GM19043 (cell line): ENCODE measurements around the gene PLD2.

Source experiments
- ATAC-seq: cut with Tn5 transposase; IDR thresholded peaks from one replicate; pipeline ENCODE4 v1.9.1; 2021; ENCODE audit warnings: low read depth; ENCODE audit not compliant: unreplicated experiment

PLD2 gene

DNA sequence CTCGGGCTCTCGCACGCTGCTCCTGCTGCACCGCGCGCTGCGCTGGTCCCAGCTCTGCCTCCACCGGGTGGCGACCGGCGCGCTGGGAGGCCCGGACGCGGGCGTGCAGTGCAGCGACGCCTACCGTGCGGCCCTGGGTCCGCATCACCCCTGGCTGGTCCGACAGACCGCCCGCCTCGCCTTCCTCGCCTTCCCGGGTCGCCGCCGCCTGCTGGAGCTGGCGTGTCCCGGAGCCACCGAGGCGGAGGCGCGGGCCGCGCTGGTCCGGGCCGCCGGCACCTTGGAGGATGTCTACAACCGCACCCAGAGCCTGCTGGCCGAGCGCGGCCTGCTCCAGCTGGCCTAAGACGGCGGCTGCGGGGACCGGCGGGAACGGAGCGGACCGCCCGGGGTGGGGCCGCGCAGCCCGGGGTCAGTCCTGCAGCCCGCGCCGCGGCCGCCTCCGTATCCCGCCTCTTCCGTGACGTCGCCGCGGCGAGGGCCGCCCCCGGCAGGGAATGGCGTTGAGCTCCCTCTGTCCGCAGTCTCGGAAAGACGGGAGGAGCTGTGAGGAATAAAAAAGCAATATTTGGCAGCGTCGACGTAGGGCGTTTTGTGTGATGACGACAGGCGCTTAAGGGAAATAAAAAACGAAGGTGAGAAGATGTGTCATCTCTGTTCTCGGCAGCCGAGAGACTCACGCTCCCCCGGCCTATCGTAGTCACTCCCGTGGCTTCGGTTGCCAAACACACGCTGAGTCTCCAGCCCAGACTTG lies 16.8 kb upstream of the PLD2 start:
- peak; percentile 85 for ATAC-seq

DNA sequence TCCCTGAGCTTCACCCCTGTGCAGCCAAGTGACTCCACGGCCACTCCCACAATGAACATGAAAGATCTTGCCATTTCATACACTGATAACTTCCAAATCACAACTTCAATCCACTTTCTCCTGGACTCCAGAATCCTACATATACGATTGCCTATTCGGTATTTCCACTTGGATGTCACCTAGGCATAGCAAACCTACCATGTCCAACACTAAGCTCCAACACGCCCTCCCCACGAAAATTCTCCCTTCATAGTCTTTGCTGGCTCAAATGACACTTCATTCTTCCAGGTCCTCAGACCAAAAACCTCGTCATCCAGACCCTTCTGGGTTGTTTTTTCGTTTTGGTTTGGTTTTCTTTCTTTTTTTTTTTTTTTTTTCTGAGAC lies 16.3 kb upstream of the PLD2 start:
- ATAC-seq = no peak

DNA sequence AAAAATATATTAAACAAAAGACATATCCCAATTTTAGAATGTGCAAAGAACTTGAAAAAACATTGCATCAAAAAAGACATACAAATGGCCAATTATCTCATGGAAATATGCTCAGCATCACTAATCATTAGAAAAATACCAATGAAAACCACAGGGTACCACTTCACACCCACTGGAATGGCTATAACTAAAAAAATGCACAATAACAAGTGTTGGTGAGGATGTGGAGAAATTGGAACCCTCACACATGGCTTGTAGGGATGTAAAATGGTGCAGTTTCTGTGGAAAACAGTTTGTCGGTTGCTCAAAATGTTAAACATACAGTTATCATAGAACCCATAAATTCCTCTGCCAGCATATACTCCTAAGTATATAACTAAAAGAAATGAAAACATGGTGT lies 11.8 kb upstream of the PLD2 start:
- no peak for ATAC-seq

DNA sequence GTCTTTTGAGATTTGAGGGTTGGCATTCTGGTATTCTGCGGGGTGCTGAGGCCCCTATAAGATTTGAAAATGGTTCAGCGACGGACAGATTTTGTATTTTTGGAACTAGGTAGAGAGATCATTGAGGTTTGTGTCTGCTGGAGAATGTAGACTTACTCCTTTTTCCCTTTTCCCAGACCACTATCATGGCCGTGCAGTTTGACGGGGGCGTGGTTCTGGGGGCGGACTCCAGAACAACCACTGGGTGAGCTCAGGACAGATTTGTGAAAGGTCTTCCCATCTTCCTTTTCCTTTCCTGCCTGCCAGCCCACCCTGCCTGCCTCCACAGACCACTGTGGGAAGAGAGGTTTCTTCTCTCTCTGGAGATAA lies 10.4 kb upstream of the PLD2 start:
- ATAC-seq = no peak

DNA sequence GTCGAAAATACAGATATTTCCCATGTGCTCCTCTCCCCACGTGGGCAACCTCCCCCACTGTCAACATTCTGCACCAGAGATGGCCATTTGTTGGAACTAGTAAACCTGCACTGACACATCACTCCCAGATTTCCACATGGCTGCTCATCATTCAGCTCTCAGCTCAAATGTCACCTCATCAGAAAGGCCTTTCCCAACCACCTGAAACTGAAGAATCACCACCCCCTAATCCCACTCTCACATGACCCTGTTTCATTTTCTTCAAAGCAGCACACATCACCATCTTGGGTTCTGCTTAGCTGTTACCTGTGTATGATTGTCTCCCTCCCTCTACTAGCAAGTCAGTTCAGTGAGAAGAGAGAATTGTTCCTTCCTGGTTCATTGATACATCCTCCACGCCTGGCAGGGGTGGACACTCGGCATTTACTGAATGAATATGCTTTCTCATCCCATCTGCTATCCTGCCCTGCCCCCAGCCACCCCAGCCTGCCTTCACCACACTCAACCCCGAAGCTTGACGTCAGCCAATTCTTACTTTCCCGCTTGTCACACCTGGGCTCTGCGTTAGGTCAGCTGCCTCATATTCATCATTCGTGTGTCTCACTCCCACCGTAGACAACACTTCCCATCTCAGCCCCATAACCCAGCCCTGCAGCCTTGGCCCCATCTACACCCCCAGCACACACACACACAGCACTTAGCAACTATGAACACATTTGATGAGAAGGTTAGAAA lies 6.3 kb upstream of the PLD2 start:
- no peak for ATAC-seq

DNA sequence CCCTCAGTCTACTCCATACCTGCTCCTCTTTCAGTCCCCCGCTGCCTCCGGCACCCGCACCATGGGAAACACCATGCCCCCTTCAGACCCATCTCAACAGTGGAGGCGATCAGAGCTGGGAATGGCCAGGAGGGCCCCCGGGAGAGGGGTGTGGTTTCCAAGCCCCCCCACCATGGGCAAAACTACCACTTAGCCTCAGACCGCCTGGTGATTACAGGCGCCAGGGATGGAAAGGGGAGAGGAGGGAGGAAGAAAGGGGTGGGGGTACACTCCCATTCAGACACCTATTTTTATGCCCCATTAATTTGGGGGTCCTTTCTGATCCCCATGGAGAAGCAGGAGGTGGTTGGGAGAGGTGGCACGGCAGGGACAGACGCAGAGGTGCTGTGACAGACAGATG lies 4.7 kb upstream of the PLD2 start, which contains the start of gene C17orf114:
C17orf114 (minus strand) TSS at position 101 of the 400 bp plus-strand sequence.
- ATAC-seq = no peak

DNA sequence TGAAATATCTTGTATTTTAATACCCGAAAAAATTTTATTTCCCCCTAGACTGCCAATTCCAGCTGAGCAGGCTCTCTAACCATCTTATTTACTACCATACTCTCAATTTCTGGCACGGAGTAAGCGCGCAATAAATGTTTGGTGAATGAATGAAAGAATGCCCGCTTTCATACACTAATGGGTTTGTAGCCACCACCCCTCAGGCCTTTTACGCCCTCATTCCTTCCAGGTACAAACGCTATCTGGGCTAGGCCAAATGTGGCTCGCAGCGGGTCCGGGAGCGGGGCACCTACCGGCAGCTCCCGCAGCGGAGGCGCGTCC lies 536 bp upstream of the PLD2 start:
- ATAC-seq = no peak

DNA sequence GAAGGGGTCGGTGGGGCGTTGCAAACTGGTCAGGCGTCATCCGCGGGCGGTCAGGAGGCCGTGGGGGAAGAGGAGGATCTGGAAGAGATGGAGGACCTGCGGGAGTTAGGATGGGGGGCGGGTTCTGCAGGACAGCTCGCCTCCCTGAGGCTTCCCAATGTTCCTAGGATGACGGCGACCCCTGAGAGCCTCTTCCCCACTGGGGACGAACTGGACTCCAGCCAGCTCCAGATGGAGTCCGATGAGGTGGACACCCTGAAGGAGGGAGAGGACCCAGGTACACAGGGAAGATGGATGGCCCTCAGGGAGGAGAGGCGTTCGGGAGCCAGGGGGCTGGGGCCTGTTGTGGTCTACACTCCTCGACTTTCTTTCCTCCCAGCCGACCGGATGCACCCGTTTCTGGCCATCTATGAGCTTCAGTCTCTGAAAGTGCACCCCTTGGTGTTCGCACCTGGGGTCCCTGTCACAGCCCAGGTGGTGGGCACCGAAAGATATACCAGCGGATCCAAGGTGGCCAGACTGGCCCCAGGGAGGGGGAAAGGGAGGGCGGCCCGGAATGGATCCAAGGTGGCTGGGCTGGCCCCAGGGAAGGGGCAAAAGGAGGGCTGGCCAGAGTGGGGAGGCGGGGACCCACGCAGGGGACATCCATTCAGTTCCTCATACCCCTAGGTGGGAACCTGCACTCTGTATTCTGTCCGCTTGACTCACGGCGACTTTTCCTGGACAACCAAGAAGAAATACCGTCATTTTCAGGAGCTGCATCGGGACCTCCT lies 839 bp downstream of the PLD2 start:
- ATAC-seq = no peak

DNA sequence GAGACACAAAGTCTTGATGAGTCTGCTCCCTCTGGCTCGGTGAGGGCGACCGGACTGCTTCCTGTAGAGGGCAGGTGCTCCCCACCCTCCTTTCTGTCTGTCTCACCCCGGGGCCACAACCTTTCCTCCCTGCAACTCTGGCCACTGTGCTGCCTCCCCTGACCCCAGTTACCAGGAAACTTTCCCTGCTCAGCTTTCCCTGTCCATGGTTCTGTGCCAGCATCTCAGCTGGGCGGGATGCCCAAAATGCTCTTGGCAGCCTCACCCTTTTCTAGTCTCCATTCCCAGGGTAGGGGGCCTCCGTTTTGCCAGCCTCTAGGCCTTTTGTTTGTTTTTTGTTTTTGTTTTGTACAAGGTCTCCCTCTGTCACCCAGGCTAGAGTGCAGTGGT lies 1.4 kb downstream of the PLD2 start:
- ATAC-seq = no peak

DNA sequence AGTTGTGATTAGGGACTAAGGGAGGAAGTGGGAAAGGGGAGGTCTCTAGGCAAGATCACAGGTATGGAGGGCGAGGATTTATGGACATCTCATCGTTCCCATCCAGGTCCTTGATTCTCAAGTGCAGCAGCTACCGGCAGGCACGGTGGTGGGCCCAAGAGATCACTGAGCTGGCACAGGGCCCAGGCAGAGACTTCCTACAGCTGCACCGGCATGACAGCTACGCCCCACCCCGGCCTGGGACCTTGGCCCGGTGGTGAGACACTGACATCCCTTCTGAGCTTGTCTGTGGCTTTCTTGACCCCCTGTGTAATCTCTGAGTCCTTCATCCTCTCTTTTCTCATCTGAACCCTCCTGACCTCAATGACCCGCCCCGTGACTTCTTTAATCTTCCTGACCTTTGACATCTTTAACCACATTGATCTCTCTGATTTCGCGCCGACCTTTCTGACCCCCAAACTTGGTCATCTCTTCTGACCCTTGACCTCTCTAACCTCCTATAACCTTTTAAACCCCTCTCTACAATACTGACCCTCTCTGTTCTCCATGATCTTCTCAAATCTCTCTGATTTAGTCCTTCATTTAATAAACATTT lies 3.8 kb downstream of the PLD2 start:
- no peak for ATAC-seq

DNA sequence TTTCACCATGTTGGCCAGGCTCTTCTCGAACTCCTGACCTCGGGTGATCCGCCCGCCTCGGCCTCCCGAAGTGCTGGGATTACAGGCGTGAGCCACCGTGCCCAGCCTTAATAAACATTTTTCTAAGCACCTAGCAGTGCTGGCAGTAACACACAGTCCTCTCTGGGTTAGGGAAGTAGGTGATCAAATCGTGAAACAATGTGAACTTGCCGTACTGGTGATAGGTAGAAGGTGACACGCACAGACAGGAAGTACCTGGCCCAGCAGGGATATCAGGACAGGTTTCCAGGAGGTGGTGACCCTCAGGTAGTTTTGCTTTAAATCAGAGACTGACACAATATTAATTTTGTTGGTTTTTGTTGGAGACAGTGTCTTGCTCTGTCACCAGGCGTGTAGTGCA lies 4.5 kb downstream of the PLD2 start:
- no peak for ATAC-seq

DNA sequence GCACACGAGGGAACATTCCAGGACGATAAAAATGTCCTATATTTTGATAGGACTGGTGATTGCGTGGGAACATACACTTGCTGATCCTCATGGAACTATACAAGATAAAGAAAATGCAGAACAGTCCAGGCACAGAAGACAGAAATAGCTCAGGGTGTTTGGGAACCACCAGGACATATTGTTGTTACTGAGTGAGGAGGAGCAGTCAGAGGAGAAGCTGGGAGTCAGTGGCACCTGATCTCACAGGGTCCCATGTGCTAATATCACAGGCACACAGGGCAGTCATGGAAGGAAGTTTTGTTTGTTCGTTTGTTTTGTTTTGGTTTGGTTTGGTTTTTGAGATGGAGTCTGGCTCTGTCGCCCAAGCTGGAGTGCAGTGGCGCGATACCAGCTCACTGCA lies 5.7 kb downstream of the PLD2 start:
- no peak for ATAC-seq

DNA sequence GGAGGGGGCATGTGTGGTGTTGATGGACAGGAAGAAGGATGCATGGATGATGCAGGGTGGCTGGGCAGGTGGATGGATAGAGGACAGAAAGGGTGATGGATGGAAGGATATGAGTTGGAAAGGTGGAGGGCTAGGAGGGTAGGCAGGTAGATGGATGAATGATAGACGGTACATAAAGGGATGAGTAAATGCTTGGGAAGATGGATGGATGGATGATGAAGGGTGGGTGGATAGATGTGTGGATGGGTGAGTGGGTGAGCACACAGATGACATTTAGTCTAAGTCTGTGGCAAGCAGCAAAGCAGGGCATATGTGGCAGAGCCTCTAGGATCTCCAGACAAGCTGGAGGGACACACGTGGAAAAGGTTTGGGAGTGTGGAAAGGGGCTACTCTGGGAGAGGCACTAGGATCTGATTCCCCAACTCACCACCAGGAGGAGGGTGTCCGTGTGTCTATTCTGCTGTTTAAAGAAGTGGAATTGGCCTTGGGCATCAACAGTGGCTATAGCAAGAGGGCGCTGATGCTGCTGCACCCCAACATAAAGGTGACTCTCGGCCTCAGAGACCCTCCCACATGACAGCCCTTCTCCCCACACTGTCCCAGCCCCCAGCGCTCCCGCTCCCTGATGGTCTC lies 8.2 kb downstream of the PLD2 start:
- no peak for ATAC-seq

DNA sequence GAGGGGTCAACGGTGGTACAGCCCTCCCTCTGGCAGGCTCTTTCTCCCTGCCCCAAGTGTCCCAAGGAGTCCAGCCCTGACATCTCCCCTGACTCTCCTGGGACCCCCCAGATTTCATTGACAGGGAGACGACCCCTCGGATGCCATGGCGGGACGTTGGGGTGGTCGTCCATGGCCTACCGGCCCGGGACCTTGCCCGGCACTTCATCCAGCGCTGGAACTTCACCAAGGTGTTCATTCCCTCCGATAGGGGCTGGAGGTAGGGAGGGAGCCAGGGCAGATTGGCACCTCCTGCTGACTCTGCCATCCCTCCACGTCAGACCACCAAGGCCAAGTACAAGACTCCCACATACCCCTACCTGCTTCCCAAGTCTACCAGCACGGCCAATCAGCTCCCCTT lies 9.9 kb downstream of the PLD2 start:
- no peak for ATAC-seq

DNA sequence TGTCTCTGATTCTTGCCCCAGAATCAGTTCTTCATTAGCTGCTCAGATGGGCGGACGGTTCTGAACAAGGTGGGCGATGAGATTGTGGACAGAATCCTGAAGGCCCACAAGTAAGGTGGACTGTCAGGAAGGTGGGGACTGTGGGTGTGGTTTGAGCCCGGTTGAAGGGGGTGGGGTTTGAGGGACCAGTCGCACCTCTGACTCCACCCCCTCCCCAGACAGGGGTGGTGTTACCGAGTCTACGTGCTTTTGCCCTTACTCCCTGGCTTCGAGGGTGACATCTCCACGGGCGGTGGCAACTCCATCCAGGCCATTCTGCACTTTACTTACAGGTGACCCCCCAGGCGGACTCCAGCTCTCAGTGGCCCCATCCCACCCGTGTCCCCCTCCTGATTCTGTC lies 11.3 kb downstream of the PLD2 start:
- ATAC-seq = no peak

DNA sequence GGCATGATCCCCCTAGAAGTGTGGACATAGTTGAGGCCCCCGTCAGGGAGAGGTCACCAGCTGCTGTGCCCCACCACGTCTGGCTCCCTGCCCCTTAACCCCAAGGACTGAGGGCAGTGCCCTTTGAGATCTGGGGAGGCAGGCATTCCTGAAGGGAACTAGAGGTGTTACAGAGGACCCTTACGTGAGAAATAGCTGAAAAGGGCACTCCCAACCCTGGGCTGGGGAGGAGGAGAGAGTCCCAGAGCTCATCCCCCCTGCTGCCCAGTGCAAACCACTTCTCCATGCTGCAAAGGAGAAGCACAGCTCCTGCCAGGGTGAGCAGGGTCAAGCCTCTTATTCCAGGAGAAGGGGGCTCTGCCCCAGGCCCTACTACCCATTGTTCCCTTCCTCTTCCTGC lies 15.9 kb downstream of the PLD2 start:
- ATAC-seq = no peak

DNA sequence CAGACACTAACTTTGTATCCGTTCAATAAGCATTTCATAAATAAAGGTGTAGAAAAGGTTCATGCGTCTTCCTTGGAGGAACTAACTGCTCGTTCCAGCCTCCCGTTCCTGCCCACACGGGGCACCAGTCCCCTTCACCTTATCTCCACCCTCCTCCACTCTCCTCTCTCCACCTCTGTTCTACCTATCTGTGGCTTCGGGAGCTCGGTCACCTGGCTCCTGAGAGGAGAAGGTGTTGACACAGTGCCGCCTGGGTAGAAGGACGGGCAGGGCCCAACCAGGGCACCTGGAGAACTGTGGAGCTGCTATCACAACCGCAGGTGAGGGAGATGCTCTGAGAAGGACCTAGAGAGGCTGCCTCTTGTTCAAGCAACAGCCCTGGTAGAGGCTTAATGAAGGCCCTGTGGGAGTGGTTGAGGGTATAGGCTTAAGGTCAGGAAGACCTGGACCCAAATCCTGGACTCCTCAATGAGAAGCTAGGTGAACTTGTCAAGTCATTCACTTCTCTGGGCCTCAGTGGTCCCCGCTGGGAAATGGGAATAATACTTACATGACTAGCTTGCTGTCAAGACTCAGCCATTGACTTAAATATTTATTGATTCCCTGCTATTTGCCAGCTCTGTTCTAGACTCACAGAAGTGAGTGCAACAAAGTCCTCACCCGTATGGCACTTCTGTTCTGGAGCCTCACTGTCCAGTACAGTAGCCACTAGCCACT lies 16.6 kb downstream of the PLD2 start:
- no peak for ATAC-seq

DNA sequence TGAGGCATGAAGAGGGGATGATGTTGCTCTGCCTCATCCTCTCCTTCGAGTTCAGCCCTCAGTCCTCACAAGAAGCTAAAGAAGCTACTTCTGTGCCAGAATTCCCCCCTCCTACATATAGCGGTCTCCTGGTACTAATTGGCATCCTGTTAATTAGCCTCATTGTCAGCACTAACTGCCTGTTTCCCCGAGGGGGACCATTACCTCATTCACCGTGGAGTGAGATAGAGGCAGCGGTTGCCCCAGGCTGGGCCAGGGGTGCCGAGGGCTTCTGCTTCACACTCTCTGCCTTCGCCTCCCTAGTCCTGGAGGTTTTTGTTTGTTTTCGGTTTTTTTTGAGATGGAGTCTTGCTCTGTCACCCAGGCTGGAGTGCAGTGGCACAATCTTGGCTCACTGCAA lies 20.4 kb downstream of the PLD2 start:
- ATAC-seq = no peak

DNA sequence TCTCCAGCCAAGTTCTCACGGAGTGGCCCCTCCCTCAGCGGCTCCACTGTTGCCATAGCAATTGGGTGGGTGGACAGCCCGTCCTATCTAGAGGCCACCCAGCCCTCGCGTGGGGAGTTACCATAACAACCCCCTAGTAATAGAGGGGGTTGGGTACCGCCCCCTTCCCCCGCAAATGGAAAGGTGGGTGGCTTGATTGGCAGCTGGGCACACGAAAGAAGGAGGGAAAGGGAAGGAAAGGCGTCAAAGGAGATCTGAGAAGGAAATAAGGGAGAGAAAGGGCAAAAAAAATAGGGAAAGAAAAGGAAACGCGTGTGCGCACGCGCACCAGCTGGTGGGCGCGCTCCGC lies 25.9 kb downstream of the PLD2 start:
- peak; percentile 14 for ATAC-seq

DNA sequence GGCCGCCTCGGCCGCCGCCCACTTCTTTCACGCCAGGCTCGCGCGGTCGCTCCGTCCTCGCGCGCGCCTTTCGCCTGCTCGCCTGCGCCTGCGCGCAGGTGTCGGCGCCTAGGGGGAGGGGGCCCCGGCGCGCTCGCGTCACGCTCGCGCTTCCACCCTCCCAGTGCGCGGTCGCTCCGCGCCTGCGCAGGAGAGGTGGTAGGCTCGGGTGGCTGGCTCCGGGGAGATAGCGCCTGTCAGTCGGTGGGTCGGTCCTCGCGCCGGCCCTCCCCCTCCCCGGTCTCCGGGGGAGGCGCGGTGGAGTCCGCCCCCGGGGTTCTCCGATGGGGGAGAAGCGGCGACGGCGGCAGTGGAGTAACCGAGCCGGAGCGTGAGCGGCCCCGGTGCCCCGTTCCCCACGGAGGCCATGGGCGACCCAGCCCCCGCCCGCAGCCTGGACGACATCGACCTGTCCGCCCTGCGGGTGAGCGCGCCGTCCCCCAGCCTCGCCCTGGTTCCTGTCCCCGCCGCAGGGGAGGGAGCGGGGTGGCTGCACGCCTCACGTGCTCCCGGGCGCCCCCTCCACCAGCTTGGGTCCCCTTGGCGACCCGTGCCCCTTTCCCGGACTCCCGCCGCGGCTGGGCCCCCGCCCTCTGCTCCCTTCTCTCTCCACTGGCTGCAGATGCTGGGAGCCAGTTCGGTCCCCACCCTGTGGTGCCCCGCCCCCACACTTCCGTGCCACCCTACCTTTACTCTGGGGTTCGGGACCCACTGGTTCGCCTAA lies 26.4 kb downstream of the PLD2 start, which contains the start of gene MINK1:
MINK1 (plus strand) TSS at position 163 of the 763 bp plus-strand sequence; CDS start at position 407, 244 bp downstream.
- peak; percentile 57 for ATAC-seq
